GM12878 (cell line): ENCODE data around the gene TMEM161B.

Experiments
- EZH2 ChIP-seq: IDR thresholded peaks from 2 replicates; pipeline ENCODE4 v1.6.1; 2012; ENCODE audit warnings: low read depth, mild to moderate bottlenecking, control low read depth, inconsistent platforms, low read length, borderline replicate concordance; ENCODE audit not compliant: control insufficient read depth
- JUND ChIP-seq: IDR thresholded peaks from 2 replicates; pipeline ENCODE4 v1.6.1; 2012; ENCODE audit warnings: low read depth, mild to moderate bottlenecking, low read length, improper control_type of control experiment, moderate library complexity
- POLR2A ChIP-seq: IDR thresholded peaks from 2 replicates; pipeline ENCODE4 v1.6.1; 2011; ENCODE audit warnings: low read depth, mild to moderate bottlenecking, low read length
- TF ChIP-seq, protein P1 (sequence below), 3 experiments: IDR thresholded peaks in 2 of 3; conservative IDR thresholded peaks in 1 of 3; 2 replicates each; pipeline ENCODE4 v1.5.1; 2011; ENCODE audit warnings: low read depth in 3 of 3, low read length in 3 of 3, mild to moderate bottlenecking in 3 of 3, control low read depth in 2 of 3, moderate library complexity in 2 of 3, inconsistent platforms in 1 of 3, mixed read lengths in 1 of 3; ENCODE audit not compliant: control insufficient read depth in 2 of 3, insufficient read depth in 1 of 3; ENCODE audit errors: extremely low read depth in 1 of 3
- TF ChIP-seq, protein P2 (sequence below): IDR thresholded peaks from 2 replicates; pipeline ENCODE4 v1.6.1; 2011; ENCODE audit warnings: low read depth, mild to moderate bottlenecking, low read length, moderate library complexity, borderline replicate concordance; ENCODE audit errors: extremely low read depth
- TF ChIP-seq, protein P3 (sequence below): fragments of 450-650 bp; IDR thresholded peaks from 2 replicates; pipeline ENCODE4 v1.6.1; 2016; ENCODE audit warnings: mild to moderate bottlenecking
- TF ChIP-seq, protein P4 (sequence below): fragments of 450-650 bp; IDR thresholded peaks from 2 replicates; pipeline ENCODE4 v1.6.1; 2017; ENCODE audit warnings: low read depth, mild to moderate bottlenecking, moderate library complexity

DNA sequence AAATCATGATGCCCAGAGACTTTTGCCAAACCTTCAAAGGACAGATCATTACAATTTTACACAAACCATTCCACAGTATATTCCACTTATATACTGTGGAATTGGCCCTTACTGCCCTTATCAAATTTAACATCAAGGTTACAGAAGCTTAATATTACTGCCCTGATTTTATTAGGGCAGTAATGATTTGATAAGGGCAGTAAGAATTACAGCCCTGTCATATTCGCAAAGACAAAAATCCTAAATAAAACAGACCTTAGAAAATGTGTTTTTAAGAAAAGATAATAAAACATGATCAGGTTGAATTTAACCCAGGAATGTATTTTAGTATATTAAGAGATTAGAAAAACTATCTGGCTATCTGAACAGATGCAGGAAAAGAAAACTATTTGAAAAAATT lies 7.7 kb upstream of the TMEM161B start:
- no peak for TF ChIP-seq JUND
- TF ChIP-seq, protein P1, sequence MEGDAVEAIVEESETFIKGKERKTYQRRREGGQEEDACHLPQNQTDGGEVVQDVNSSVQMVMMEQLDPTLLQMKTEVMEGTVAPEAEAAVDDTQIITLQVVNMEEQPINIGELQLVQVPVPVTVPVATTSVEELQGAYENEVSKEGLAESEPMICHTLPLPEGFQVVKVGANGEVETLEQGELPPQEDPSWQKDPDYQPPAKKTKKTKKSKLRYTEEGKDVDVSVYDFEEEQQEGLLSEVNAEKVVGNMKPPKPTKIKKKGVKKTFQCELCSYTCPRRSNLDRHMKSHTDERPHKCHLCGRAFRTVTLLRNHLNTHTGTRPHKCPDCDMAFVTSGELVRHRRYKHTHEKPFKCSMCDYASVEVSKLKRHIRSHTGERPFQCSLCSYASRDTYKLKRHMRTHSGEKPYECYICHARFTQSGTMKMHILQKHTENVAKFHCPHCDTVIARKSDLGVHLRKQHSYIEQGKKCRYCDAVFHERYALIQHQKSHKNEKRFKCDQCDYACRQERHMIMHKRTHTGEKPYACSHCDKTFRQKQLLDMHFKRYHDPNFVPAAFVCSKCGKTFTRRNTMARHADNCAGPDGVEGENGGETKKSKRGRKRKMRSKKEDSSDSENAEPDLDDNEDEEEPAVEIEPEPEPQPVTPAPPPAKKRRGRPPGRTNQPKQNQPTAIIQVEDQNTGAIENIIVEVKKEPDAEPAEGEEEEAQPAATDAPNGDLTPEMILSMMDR (IDR thresholded peaks at IDR 0.05 in 2 of 3, conservative IDR thresholded peaks at IDR 0.05 in 1 of 3; ENCODE audit: control insufficient read depth in 2 of 3, extremely low read depth in 1 of 3, insufficient read depth in 1 of 3, low read depth in 3 of 3, low read length in 3 of 3), result no peak
- TF ChIP-seq, protein P2, sequence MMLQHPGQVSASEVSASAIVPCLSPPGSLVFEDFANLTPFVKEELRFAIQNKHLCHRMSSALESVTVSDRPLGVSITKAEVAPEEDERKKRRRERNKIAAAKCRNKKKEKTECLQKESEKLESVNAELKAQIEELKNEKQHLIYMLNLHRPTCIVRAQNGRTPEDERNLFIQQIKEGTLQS, result no peak
- TF ChIP-seq EZH2, result no peak
- no peak for TF ChIP-seq POLR2A
- TF ChIP-seq, protein P3, sequence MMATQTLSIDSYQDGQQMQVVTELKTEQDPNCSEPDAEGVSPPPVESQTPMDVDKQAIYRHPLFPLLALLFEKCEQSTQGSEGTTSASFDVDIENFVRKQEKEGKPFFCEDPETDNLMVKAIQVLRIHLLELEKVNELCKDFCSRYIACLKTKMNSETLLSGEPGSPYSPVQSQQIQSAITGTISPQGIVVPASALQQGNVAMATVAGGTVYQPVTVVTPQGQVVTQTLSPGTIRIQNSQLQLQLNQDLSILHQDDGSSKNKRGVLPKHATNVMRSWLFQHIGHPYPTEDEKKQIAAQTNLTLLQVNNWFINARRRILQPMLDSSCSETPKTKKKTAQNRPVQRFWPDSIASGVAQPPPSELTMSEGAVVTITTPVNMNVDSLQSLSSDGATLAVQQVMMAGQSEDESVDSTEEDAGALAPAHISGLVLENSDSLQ, result no peak
- TF ChIP-seq, protein P4, sequence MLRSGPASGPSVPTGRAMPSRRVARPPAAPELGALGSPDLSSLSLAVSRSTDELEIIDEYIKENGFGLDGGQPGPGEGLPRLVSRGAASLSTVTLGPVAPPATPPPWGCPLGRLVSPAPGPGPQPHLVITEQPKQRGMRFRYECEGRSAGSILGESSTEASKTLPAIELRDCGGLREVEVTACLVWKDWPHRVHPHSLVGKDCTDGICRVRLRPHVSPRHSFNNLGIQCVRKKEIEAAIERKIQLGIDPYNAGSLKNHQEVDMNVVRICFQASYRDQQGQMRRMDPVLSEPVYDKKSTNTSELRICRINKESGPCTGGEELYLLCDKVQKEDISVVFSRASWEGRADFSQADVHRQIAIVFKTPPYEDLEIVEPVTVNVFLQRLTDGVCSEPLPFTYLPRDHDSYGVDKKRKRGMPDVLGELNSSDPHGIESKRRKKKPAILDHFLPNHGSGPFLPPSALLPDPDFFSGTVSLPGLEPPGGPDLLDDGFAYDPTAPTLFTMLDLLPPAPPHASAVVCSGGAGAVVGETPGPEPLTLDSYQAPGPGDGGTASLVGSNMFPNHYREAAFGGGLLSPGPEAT, result no peak
